ENCODE results near the gene MLLT1.

Gene MLLT1

GRCh38 chr19:6217752-6218334 is 61.9 kb downstream of the MLLT1 start:
- Histone ChIP-seq H2AFZ (ENCODE audit: low read depth) (no peak overlapping the region), H3K27ac (no peak overlapping the region), H3K4me2 (no peak overlapping the region), H3K79me2 (ENCODE audit: insufficient read depth, low read depth) (no peaks in the 10 kb centered on the region), H3K27me3 (ENCODE audit: insufficient read depth, low read depth) (no peaks in the 10 kb centered on the region), H4K20me1 (ENCODE audit: insufficient read depth) (no peaks in the 10 kb centered on the region), H3K9ac (no peak overlapping the region), H3K4me3 (IDR thresholded peaks at IDR 0.05; ENCODE audit: insufficient read depth, low read depth, low read length) (no peak overlapping the region), H3K36me3 (ENCODE audit: insufficient read depth) (no peaks in the 10 kb centered on the region), H3K4me1 (ENCODE audit: low read depth, poor library complexity, severe bottlenecking) (no peaks in the 10 kb centered on the region)
- no peak for TF ChIP-seq CTCF (conservative IDR thresholded peaks at IDR 0.05; ENCODE audit: low read depth, low read length)

GRCh38 chr19:6216996-6217751 is 62.6 kb downstream of the MLLT1 start:
- H3K27ac ChIP-seq = no peak overlapping the region
- no peak overlapping the region for H3K9ac ChIP-seq
- H3K4me1 ChIP-seq (ENCODE audit: low read depth, poor library complexity, severe bottlenecking) = no peaks in the 10 kb centered on the region
- no peak overlapping the region for H2AFZ ChIP-seq (ENCODE audit: low read depth)
- H3K4me3 ChIP-seq (IDR thresholded peaks at IDR 0.05; ENCODE audit: insufficient read depth, low read depth, low read length) = no peak overlapping the region
- H3K36me3 ChIP-seq (ENCODE audit: insufficient read depth) = no peaks in the 10 kb centered on the region
- TF ChIP-seq CTCF (conservative IDR thresholded peaks at IDR 0.05; ENCODE audit: low read depth, low read length) = no peak
- H3K4me2 ChIP-seq = no peak overlapping the region
- H3K79me2 ChIP-seq (ENCODE audit: insufficient read depth, low read depth) = no peaks in the 10 kb centered on the region
- no peaks in the 10 kb centered on the region for H4K20me1 ChIP-seq (ENCODE audit: insufficient read depth)
- H3K27me3 ChIP-seq (ENCODE audit: insufficient read depth, low read depth) = no peaks in the 10 kb centered on the region

GRCh38 chr19:6216236-6216995 is 63.4 kb downstream of the MLLT1 start:
- Histone ChIP-seq H3K27ac (no peak overlapping the region), H3K79me2 (ENCODE audit: insufficient read depth, low read depth) (no peaks in the 10 kb centered on the region), H3K9ac (no peak overlapping the region), H4K20me1 (ENCODE audit: insufficient read depth) (no peaks in the 10 kb centered on the region), H3K4me1 (ENCODE audit: low read depth, poor library complexity, severe bottlenecking) (no peaks in the 10 kb centered on the region), H3K4me2 (no peak overlapping the region), H3K36me3 (ENCODE audit: insufficient read depth) (no peaks in the 10 kb centered on the region), H3K27me3 (ENCODE audit: insufficient read depth, low read depth) (no peaks in the 10 kb centered on the region), H3K4me3 (IDR thresholded peaks at IDR 0.05; ENCODE audit: insufficient read depth, low read depth, low read length) (no peak overlapping the region), H2AFZ (ENCODE audit: low read depth) (no peak overlapping the region)
- TF ChIP-seq CTCF (conservative IDR thresholded peaks at IDR 0.05; ENCODE audit: low read depth, low read length) = no peak

GRCh38 chr19:6215701-6216235 is 64.0 kb downstream of the MLLT1 start:
- Histone ChIP-seq H3K4me3 (IDR thresholded peaks at IDR 0.05; ENCODE audit: insufficient read depth, low read depth, low read length) (no peak overlapping the region), H3K9ac (no peak overlapping the region)

More at GRCh38 chr19:6215701-6216235, 64.0 kb downstream of the MLLT1 start:
- TF ChIP-seq CTCF (conservative IDR thresholded peaks at IDR 0.05; ENCODE audit: low read depth, low read length) = no peak
- no peak overlapping the region for H3K4me2 ChIP-seq
- H3K36me3 ChIP-seq (ENCODE audit: insufficient read depth) = no peaks in the 10 kb centered on the region
- H3K27ac ChIP-seq = no peak overlapping the region
- H3K79me2 ChIP-seq (ENCODE audit: insufficient read depth, low read depth) = no peaks in the 10 kb centered on the region
- H2AFZ ChIP-seq (ENCODE audit: low read depth) = no peak overlapping the region
- H3K4me1 ChIP-seq (ENCODE audit: low read depth, poor library complexity, severe bottlenecking) = no peaks in the 10 kb centered on the region
- no peaks in the 10 kb centered on the region for H3K27me3 ChIP-seq (ENCODE audit: insufficient read depth, low read depth)
- H4K20me1 ChIP-seq (ENCODE audit: insufficient read depth) = no peaks in the 10 kb centered on the region
